Epithelial cell of esophagus (primary cell): ENCODE results near the gene PLXNA2.

Experiments used
- DNase-seq: peaks from one replicate; pipeline ENCODE4 v3.0.0; 2010; ENCODE audit warnings: low read depth
- H3K4me3 ChIP-seq: 2 replicates; pipeline ENCODE4 v1.5.1; 2011; ENCODE audit warnings: mild to moderate bottlenecking, low read length, control low read depth
- CTCF ChIP-seq: IDR thresholded peaks from 2 replicates; pipeline ENCODE4 v1.5.1; 2011; ENCODE audit warnings: low read depth, mild to moderate bottlenecking, low read length, control low read depth, inconsistent platforms; ENCODE audit not compliant: insufficient read depth; ENCODE audit errors: missing control alignments

Gene PLXNA2

DNA sequence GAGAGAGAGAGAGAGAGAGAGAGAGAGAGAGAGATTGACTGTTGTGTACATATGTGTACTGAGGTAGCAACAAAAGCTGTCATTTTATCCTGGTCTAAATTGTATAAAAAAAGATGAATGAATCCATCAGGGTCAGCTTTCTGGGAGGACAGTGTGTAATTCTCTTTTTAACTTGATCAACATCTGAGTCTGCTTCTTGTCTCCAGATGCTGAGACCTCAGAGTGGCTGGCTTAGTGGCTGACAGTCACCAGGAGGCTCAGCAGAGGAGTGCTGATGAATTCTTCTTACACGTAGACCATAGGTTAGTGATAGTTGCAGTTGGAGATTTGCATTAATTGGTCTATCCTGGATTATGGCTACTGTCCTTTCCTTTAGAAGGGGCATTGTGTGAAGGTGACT is 28.5 kb upstream of the PLXNA2 start:
- DNase-seq, result no peak
- no peak for TF ChIP-seq CTCF
- H3K4me3 ChIP-seq, result no peak overlapping the region

GRCh38 chr1:208272311-208272710 is 28.1 kb upstream of the PLXNA2 start:
- DNase-seq, result no peak
- no peak overlapping the region for H3K4me3 ChIP-seq
- TF ChIP-seq CTCF, result no peak

DNA sequence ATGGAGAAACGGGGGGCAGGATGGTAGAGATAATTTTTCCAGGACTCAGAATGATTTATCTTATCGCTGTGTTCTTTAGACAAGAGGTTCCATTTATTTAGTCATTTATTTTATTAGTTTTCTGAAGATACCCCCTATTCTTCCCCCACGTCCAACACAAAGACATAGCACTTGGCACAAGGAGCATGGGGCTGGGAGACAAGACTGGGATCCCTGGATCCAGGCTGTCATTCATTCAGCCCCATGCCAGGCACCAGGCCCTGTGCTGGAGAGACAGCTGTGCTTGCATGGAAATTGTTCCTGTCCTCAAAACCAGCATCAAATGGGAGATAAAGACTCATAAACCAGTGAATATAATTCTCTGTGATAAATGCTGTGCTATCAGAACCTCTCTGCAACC is 27.1 kb upstream of the PLXNA2 start:
- TF ChIP-seq CTCF, result no peak
- DNase-seq, result no peak
- no peak overlapping the region for H3K4me3 ChIP-seq

DNA sequence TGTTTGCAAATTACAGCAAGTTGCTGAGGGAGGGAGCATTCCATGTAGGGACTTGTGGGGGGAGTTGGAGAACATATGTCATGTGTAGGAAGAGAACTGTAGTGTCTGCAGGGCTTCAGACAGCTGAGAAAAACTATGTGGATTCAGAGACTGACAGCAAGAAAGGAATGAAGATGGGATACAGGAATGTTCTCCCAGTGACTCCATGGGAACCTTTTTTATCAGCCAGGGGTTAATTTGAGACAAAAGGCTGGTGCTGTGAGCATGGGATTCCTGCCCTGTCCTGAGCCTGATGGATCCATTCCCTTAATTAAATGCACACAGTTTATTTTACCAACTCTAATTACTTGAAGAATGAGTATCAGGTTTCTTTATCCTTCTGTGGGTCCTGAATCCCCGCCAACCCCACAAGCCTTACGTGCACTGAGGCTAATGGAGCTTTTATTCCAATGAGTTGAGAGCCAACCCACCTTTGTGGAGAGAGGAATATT is 26.5 kb upstream of the PLXNA2 start:
- no peak for DNase-seq
- no peak for TF ChIP-seq CTCF
- no peak overlapping the region for H3K4me3 ChIP-seq

GRCh38 chr1:208269338-208269666 is 25.1 kb upstream of the PLXNA2 start:
- DNase-seq, result no peak
- H3K4me3 ChIP-seq, result no peak overlapping the region
- TF ChIP-seq CTCF, result no peak

- H3K4me3 ChIP-seq, result no peak overlapping the region
- no peak for TF ChIP-seq CTCF
- DNase-seq, result no peak
Observed at GRCh38 chr1:208268541-208269337, 24.6 kb upstream of the PLXNA2 start.

- no peak for TF ChIP-seq CTCF
- DNase-seq, result no peak
- H3K4me3 ChIP-seq, result no peak overlapping the region
Observed at GRCh38 chr1:208265525-208265924, 21.3 kb upstream of the PLXNA2 start.
